C4-2B (cell line): ENCODE results near the gene DENND4C.

Experiments used
- H3K27ac ChIP-seq: fragments of 450-650 bp; 2 replicates; pipeline ENCODE4 v1.5.1; 2017
- CTCF ChIP-seq: fragments of 450-650 bp; conservative IDR thresholded peaks from 2 replicates; pipeline ENCODE4 v1.5.1; 2017; ENCODE audit warnings: mild to moderate bottlenecking
- ZFX ChIP-seq: fragments of 450-650 bp; IDR thresholded peaks from 2 replicates; pipeline ENCODE4 v1.6.1; 2017

DENND4C gene

GRCh38 chr9:19203058-19203457 lies 27.4 kb upstream of the DENND4C start:
- peak overlapping the region; percentile 80 for H3K27ac ChIP-seq
- TF ChIP-seq ZFX (no peak), CTCF (no peak)

- H3K27ac ChIP-seq: peak overlapping the region; percentile 69
- no peak for TF ChIP-seq ZFX
- TF ChIP-seq CTCF: no peak
Measured at GRCh38 chr9:19208653-19209052, 21.8 kb upstream of the DENND4C start.

GRCh38 chr9:19209188-19209587 lies 21.3 kb upstream of the DENND4C start:
- TF ChIP-seq CTCF (no peak), ZFX (no peak)
- H3K27ac ChIP-seq: peak overlapping the region; percentile 69

- H3K27ac ChIP-seq: no peak overlapping the region
Measured at GRCh38 chr9:19213823-19214222, 16.7 kb upstream of the DENND4C start.

GRCh38 chr9:19216466-19216865 lies 14.0 kb upstream of the DENND4C start:
- TF ChIP-seq CTCF: no peak
- TF ChIP-seq ZFX: no peak

More at GRCh38 chr9:19213823-19214222, 16.7 kb upstream of the DENND4C start:
- TF ChIP-seq CTCF: no peak
- no peak for TF ChIP-seq ZFX

GRCh38 chr9:19221326-19221725 lies 9.2 kb upstream of the DENND4C start:
- H3K27ac ChIP-seq: no peak overlapping the region
- TF ChIP-seq ZFX (no peak), CTCF (no peak)

More at GRCh38 chr9:19216466-19216865, 14.0 kb upstream of the DENND4C start:
- H3K27ac ChIP-seq: no peak overlapping the region

GRCh38 chr9:19223724-19224123 lies 6.8 kb upstream of the DENND4C start:
- TF ChIP-seq CTCF (no peak), ZFX (no peak)
- H3K27ac ChIP-seq: no peak overlapping the region
